Spleen (tissue), 11 donors: Measurements from ENCODE around the gene TYSND1. TPM values are rescaled to one million over a fixed set of nuclear protein-coding genes. Genes with fewer than 3 reads are reported as not detected.

Experiments
- DNase-seq: peaks from one replicate; pipeline ENCODE4 v3.0.0-alpha.2; 2020
- H3K27ac ChIP-seq, 8 donors: fragments of 200-600 bp; sonication (generic) in 7 of 8; 1 replicate in 4 of 8; 2 replicates in 4 of 8; pipeline versions ENCODE4 v1.5.0 to v1.8.0; 2016 to 2021; ENCODE audit warnings: inconsistent platforms in 4 of 8, mild to moderate bottlenecking in 4 of 8, moderate library complexity in 1 of 8
- H3K27me3 ChIP-seq, 7 donors: fragments of 200-600 bp; sonication (generic) in 6 of 7; replicated peaks in 1 of 7; 1 replicate in 4 of 7; 2 replicates in 3 of 7; pipeline versions ENCODE4 v1.5.0 to v1.8.0; 2016 to 2021; ENCODE audit warnings: inconsistent platforms in 3 of 7, mild to moderate bottlenecking in 1 of 7
- H3K36me3 ChIP-seq, 6 donors: fragments of 200-600 bp; sonication (generic) in 5 of 6; 1 replicate in 4 of 6; 2 replicates in 2 of 6; pipeline versions ENCODE4 v1.5.0 to v1.8.0; 2016 to 2021; ENCODE audit warnings: inconsistent platforms in 2 of 6
- H3K4me1 ChIP-seq, 6 donors: fragments of 200-600 bp; sonication (generic) in 5 of 6; 1 replicate in 3 of 6; 2 replicates in 3 of 6; pipeline versions ENCODE4 v1.5.0 to v1.8.0; 2016 to 2021; ENCODE audit warnings: inconsistent platforms in 3 of 6
- H3K4me3 ChIP-seq, 8 donors: fragments of 200-600 bp; sonication (generic) in 7 of 8; 1 replicate in 4 of 8; 2 replicates in 4 of 8; pipeline versions ENCODE4 v1.5.0 to v1.8.0; 2016 to 2021; ENCODE audit warnings: inconsistent platforms in 4 of 8, mild to moderate bottlenecking in 4 of 8, moderate library complexity in 2 of 8
- H3K9me3 ChIP-seq, 8 donors: fragments of 200-600 bp; sonication (generic) in 7 of 8; 1 replicate in 4 of 8; 2 replicates in 4 of 8; pipeline versions ENCODE4 v1.5.0 to v1.8.0; 2016 to 2021; ENCODE audit warnings: inconsistent platforms in 4 of 8
- POLR2A ChIP-seq, 3 donors: fragments of 450-650 bp; IDR thresholded peaks; one replicate each; pipeline ENCODE4 v1.5.1; 2017; ENCODE audit warnings: antibody characterized with exemption in 3 of 3, mild to moderate bottlenecking in 1 of 3
- POLR2AphosphoS5 ChIP-seq, 3 donors: sonication (generic); formaldehyde crosslinking; IDR thresholded peaks; one replicate each; pipeline ENCODE4 v1.5.1; 2017; ENCODE audit warnings: antibody characterized with exemption in 3 of 3
- WGBS, 5 donors: extraction: QIAGEN DNeasy Blood & Tissue Kit in 3 of 5; methylation state at CpG; one replicate each; pipeline versions ENCODE4 v1.1.5 to v1.1.7; 2013 to 2018; 5-methylcytosine and 5-hydroxymethylcytosine counted together
- intact Hi-C: fragments of 100-400 bp; cut with DNase I; formaldehyde crosslinking; loops from one replicate; pipeline ENCODE4 v1.15.0; 2023; ENCODE audit warnings: low total_unique reads
- polyA plus RNA-seq, 3 donors: library from polyadenylated mRNA; stranded (reverse); fragments of 200-250 nt; gene quantifications; one replicate each; pipeline ENCODE4 v1.2.1, GENCODE V29; 2013
- total RNA-seq, 7 donors: library from RNA; depleted of rRNA in 3 of 7; stranded (reverse); fragments of >200 nt in 3 of 7; fragmentation: NEBNext Ultra II Directional in 4 of 7; extraction: Animal tissue kit (Norgen Biotek cat#: 25700) in 4 of 7; gene quantifications; one replicate each; pipeline versions ENCODE4 v1.1.0 to v1.2.1, GENCODE V29; 2016 to 2021
- TF ChIP-seq, protein P1 (sequence below), 11 experiments: fragments of 200-600 bp in 7 of 11; fragments of 450-650 bp in 4 of 11; sonication (generic) in 4 of 11; IDR thresholded peaks in 8 of 11; conservative IDR thresholded peaks in 3 of 11; 1 replicate in 7 of 11; 2 replicates in 4 of 11; pipeline versions ENCODE4 v1.4.0 to v1.8.0; 2016 to 2021; ENCODE audit warnings: antibody characterized with exemption in 11 of 11, inconsistent platforms in 4 of 11, mild to moderate bottlenecking in 1 of 11
- donor health status: healthy with polysubstance abuse.
- donor health status: DM: no; HTN: no; CAD: no; lungs with moderate emphysema.
- donor health status: DM: no; HTN: no; CAD: no.
- donor health status: Bipolar disorder and iron deficiency.
- donor health status: healthy.
- donor health status: DM: no; HTN: no; CAD: no.
- donor health status: DM: yes; HTN: yes; CAD: no.

TYSND1 gene
- total and polyA plus RNA-seq, 10 donors: 14.1 to 20.9 (median 16.9) TPM

DNA sequence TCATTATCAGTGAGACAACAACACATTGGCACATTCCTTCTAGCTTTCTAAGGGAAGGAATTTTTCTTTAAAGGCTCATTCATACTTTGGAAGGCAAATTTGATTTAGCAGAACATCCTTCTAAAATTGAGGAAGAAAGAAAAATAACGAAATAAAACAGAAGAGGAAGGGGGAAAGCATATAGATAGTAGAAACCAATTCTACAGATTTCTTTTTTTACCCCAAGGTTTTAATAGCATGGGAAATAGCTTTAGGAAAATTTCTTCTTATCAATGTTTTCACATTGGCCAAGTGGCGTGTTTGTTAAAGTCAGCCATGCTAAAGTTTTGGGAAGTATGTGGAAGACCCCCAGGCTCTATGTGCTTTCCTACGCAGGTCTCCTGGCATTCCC lies 58.2 kb downstream of the TYSND1 start:
- no peaks in the 10 kb centered on the region for H3K27me3 ChIP-seq
- no peak overlapping the region for H3K4me3 ChIP-seq
- peaks cover 0 to 20% (median 7%) of the 10 kb centered on the region in 6 donors for H3K4me1 ChIP-seq
- H3K9me3 ChIP-seq: no peaks in the 10 kb centered on the region
- H3K36me3 ChIP-seq: no peaks in the 10 kb centered on the region
- intact Hi-C loops: no loop called here
- no peak overlapping the region for H3K27ac ChIP-seq
- 64 to 85% (median 77%) methylated on average over 3 of the region's 3 CpGs for WGBS, 5 donors
- TF ChIP-seq, protein P1, sequence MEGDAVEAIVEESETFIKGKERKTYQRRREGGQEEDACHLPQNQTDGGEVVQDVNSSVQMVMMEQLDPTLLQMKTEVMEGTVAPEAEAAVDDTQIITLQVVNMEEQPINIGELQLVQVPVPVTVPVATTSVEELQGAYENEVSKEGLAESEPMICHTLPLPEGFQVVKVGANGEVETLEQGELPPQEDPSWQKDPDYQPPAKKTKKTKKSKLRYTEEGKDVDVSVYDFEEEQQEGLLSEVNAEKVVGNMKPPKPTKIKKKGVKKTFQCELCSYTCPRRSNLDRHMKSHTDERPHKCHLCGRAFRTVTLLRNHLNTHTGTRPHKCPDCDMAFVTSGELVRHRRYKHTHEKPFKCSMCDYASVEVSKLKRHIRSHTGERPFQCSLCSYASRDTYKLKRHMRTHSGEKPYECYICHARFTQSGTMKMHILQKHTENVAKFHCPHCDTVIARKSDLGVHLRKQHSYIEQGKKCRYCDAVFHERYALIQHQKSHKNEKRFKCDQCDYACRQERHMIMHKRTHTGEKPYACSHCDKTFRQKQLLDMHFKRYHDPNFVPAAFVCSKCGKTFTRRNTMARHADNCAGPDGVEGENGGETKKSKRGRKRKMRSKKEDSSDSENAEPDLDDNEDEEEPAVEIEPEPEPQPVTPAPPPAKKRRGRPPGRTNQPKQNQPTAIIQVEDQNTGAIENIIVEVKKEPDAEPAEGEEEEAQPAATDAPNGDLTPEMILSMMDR (IDR thresholded peaks at IDR 0.05 in 8 of 11, conservative IDR thresholded peaks at IDR 0.05 in 3 of 11): no peak
- no peak for TF ChIP-seq POLR2A (IDR thresholded peaks at IDR 0.05)
- no peak for TF ChIP-seq POLR2AphosphoS5 (IDR thresholded peaks at IDR 0.05)
- no peak for DNase-seq

Other genes with a start within 250 kb of the TYSND1 start
- gene MACROH2A2, start 93.9 kb downstream of the TYSND1 start, total RNA-seq: 1 to 10 TPM; 1.2 to 4.2 (median 3.0) TPM
- gene MACROH2A2, start 93.9 kb downstream of the TYSND1 start, polyA plus RNA-seq: 1 to 10 TPM; 2.6 to 4.9 (median 3.5) TPM
- 1 to 10 TPM; 5.1 to 9.4 (median 8.7) TPM for gene AIFM2, start 13.9 kb downstream of the TYSND1 start, total RNA-seq
- gene AIFM2, start 13.9 kb downstream of the TYSND1 start, polyA plus RNA-seq: 1 to 10 TPM; 4.3 to 6.2 (median 6.2) TPM
- gene SAR1A, start 23.8 kb upstream of the TYSND1 start, total RNA-seq: 100 to 1,000 TPM in 1 of 7 donors, 10 to 100 TPM in 6; 63.6 to 107 (median 79.5) TPM
- gene SAR1A, start 23.8 kb upstream of the TYSND1 start, polyA plus RNA-seq: 10 to 100 TPM; 27.3 to 33.2 (median 28.4) TPM
- gene PPA1, start 86.7 kb upstream of the TYSND1 start, total RNA-seq: 10 to 100 TPM; 54.8 to 83.3 (median 75.5) TPM
- 100 to 1,000 TPM; 120 to 133 (median 121) TPM for gene PPA1, start 86.7 kb upstream of the TYSND1 start, polyA plus RNA-seq
- under 1 TPM in 5 of 7 donors, not detected in 2; 0.06 to 0.63 (median 0.09) TPM for gene NPFFR1, start 137.3 kb upstream of the TYSND1 start, total RNA-seq
- gene NPFFR1, start 137.3 kb upstream of the TYSND1 start, polyA plus RNA-seq: under 1 TPM; under 0.01 to 0.15 (median 0.06) TPM
- gene LRRC20, start 235.9 kb upstream of the TYSND1 start, total RNA-seq: 1 to 10 TPM; 2.4 to 4.9 (median 3.9) TPM
- gene LRRC20, start 235.9 kb upstream of the TYSND1 start, polyA plus RNA-seq: 1 to 10 TPM; 1.6 to 3.6 (median 2.9) TPM